H1 (cell line): Measurements from ENCODE around the gene TADA2B. TPM values are rescaled to one million over a fixed set of nuclear protein-coding genes. Genes with fewer than 3 reads are reported as not detected.

Experiments
- CTCF ChIA-PET: fragments of 300-600 bp; sonication (Branson Sonifier 250); formaldehyde crosslinking; loops from one replicate; lab custom pipeline; 2021; ENCODE audit not compliant: partially characterized antibody; lab: Charles Lee
- POLR2A ChIA-PET: fragments of 300-600 bp; sonication (Branson Sonifier 250); formaldehyde crosslinking; loops from one replicate; lab custom pipeline; 2021; ENCODE audit warnings: inconsistent platforms; ENCODE audit not compliant: partially characterized antibody; lab: Charles Lee
- DNase-seq, 2 experiments: peaks; one replicate each; pipeline versions ENCODE4 v3.0.0 to v3.0.0-alpha.2; 2010 to 2022; ENCODE audit warnings: low spot score in 2 of 2, low read depth in 1 of 2, mixed read lengths in 1 of 2
- FAIRE-seq: peaks from 2 replicates; lab custom pipeline; 2011; peaks lifted over from hg19 to GRCh38; lab: Jason Lieb, UNC
- H2AFZ ChIP-seq: 2 replicates; pipeline ENCODE4 v1.8.1; 2012; ENCODE audit warnings: low read length, inconsistent platforms
- H2AK5ac ChIP-seq: 2 replicates; pipeline ENCODE4 v1.6.1; 2013; ENCODE audit warnings: low read depth, low read length
- H2BK120ac ChIP-seq: replicated peaks from 2 replicates; pipeline ENCODE3; 2013; ENCODE audit warnings: low read depth, low read length, inconsistent platforms
- H2BK12ac ChIP-seq: 2 replicates; pipeline ENCODE4 v1.6.1; 2013; ENCODE audit warnings: low read depth, low read length
- H2BK15ac ChIP-seq: 2 replicates; pipeline ENCODE4 v1.6.1; 2013; ENCODE audit warnings: low read length
- H2BK20ac ChIP-seq: 2 replicates; pipeline ENCODE4 v1.6.1; 2013; ENCODE audit warnings: low read length
- H2BK5ac ChIP-seq: 2 replicates; pipeline ENCODE4 v1.6.1; 2013; ENCODE audit warnings: low read depth, low read length
- H3K14ac ChIP-seq: 2 replicates; pipeline ENCODE4 v1.6.1; 2013; ENCODE audit warnings: inconsistent platforms; ENCODE audit not compliant: insufficient read length
- H3K18ac ChIP-seq: 2 replicates; pipeline ENCODE4 v1.6.1; 2013; ENCODE audit warnings: low read length; ENCODE audit errors: extremely low read depth
- H3K23ac ChIP-seq: 2 replicates; pipeline ENCODE4 v1.6.1; 2013; ENCODE audit warnings: inconsistent platforms; ENCODE audit not compliant: insufficient read length
- H3K23me2 ChIP-seq: 2 replicates; pipeline ENCODE4 v1.6.1; 2013; ENCODE audit warnings: low read depth, low read length
- H3K27ac ChIP-seq: 2 replicates; pipeline ENCODE4 v1.6.1; 2011; ENCODE audit warnings: low read depth, low read length, inconsistent platforms
- H3K27me3 ChIP-seq, 4 experiments: replicated peaks in 1 of 4; 1 replicate in 1 of 4; 2 replicates in 3 of 4; pipeline versions ENCODE4 v1.6.1 to v1.8.1; 2011 to 2013; ENCODE audit warnings: low read length in 3 of 4, mild to moderate bottlenecking in 3 of 4, inconsistent platforms in 2 of 4, mixed read lengths in 2 of 4, moderate library complexity in 1 of 4; ENCODE audit not compliant: control insufficient read depth in 3 of 4, insufficient read depth in 3 of 4; ENCODE audit errors: extremely low read depth in 1 of 4
- H3K36me3 ChIP-seq, 4 experiments: 2 replicates each; pipeline versions ENCODE4 v1.6.1 to v1.8.1; 2011 to 2013; ENCODE audit warnings: mild to moderate bottlenecking in 4 of 4, low read length in 3 of 4, moderate library complexity in 2 of 4, control low read depth in 1 of 4, inconsistent platforms in 1 of 4; ENCODE audit not compliant: insufficient read depth in 4 of 4, control insufficient read depth in 2 of 4
- H3K4ac ChIP-seq: replicated peaks from 2 replicates; pipeline ENCODE3; 2013; ENCODE audit warnings: low read length, low read depth, mixed read lengths, inconsistent platforms; ENCODE audit not compliant: insufficient read length
- H3K4me1 ChIP-seq, 4 experiments: replicated peaks in 1 of 4; 1 replicate in 1 of 4; 2 replicates in 3 of 4; pipeline versions ENCODE4 v1.6.1 to v1.8.1; 2011 to 2013; ENCODE audit warnings: low read length in 3 of 4, inconsistent platforms in 2 of 4, mixed read lengths in 1 of 4; ENCODE audit not compliant: insufficient read depth in 4 of 4, control insufficient read depth in 3 of 4
- H3K4me2 ChIP-seq, 2 experiments: 2 replicates each; pipeline versions ENCODE4 v1.6.1 to v1.8.1; 2011 to 2013; ENCODE audit warnings: low read depth in 2 of 2, low read length in 2 of 2, control low read depth in 1 of 2, inconsistent platforms in 1 of 2, mild to moderate bottlenecking in 1 of 2; ENCODE audit not compliant: insufficient read depth in 1 of 2
- H3K4me3 ChIP-seq, 4 experiments: fragments of 200-600, 300-600 bp in 1 of 4; sonication (generic), shearing (Covaris generic), sonication (Bioruptor Twin) in 1 of 4; 2 replicates each; pipeline versions ENCODE4 v1.5.1 to v1.8.1; 2011 to 2016; ENCODE audit warnings: low read length in 4 of 4, low read depth in 3 of 4, control low read depth in 2 of 4, inconsistent platforms in 2 of 4, mild to moderate bottlenecking in 2 of 4, mixed read lengths in 1 of 4, moderate library complexity in 1 of 4; ENCODE audit not compliant: insufficient read depth in 2 of 4; ENCODE audit errors: extremely low read depth in 1 of 4
- H3K56ac ChIP-seq: replicated peaks from 2 replicates; pipeline ENCODE3; 2013; ENCODE audit warnings: low read depth, mild to moderate bottlenecking, mixed read lengths, low read length, inconsistent platforms; ENCODE audit not compliant: insufficient read length
- H3K79me1 ChIP-seq: 2 replicates; pipeline ENCODE4 v1.6.1; 2013; ENCODE audit warnings: low read depth, low read length, control low read depth
- H3K79me2 ChIP-seq, 2 experiments: 2 replicates each; pipeline versions ENCODE4 v1.6.1 to v1.8.1; 2012 to 2013; ENCODE audit warnings: low read length in 2 of 2, mild to moderate bottlenecking in 2 of 2, inconsistent platforms in 1 of 2; ENCODE audit not compliant: insufficient read depth in 2 of 2, control insufficient read depth in 1 of 2
- H3K9ac ChIP-seq, 4 experiments: replicated peaks in 1 of 4; 1 replicate in 1 of 4; 2 replicates in 3 of 4; pipeline versions ENCODE4 v1.6.1 to v1.8.1; 2011 to 2013; ENCODE audit warnings: low read depth in 3 of 4, low read length in 3 of 4, control low read depth in 2 of 4, mild to moderate bottlenecking in 2 of 4, moderate library complexity in 2 of 4, inconsistent platforms in 1 of 4; ENCODE audit errors: extremely low read depth in 1 of 4
- H3K9me3 ChIP-seq, 2 experiments: 2 replicates each; pipeline versions ENCODE4 v1.6.1 to v1.8.1; 2012 to 2013; ENCODE audit warnings: mild to moderate bottlenecking in 2 of 2, moderate library complexity in 2 of 2, control low read depth in 1 of 2, inconsistent platforms in 1 of 2, low read depth in 1 of 2, low read length in 1 of 2, mixed read lengths in 1 of 2; ENCODE audit not compliant: insufficient read depth in 2 of 2
- H4K20me1 ChIP-seq, 2 experiments: replicated peaks in 1 of 2; 2 replicates each; pipeline versions ENCODE3 to v1.8.1; 2011 to 2013; ENCODE audit warnings: inconsistent platforms in 2 of 2, low read length in 2 of 2, mild to moderate bottlenecking in 1 of 2; ENCODE audit not compliant: insufficient read depth in 2 of 2, control insufficient read depth in 1 of 2
- H4K5ac ChIP-seq: 2 replicates; pipeline ENCODE4 v1.6.1; 2013; ENCODE audit warnings: low read length, low read depth, mixed read lengths, inconsistent platforms; ENCODE audit not compliant: insufficient read length
- H4K8ac ChIP-seq: 2 replicates; pipeline ENCODE4 v1.8.0; 2013; ENCODE audit warnings: mild to moderate bottlenecking, moderate library complexity, low read length, inconsistent platforms; ENCODE audit not compliant: insufficient read depth; ENCODE audit errors: extremely low read depth
- H4K91ac ChIP-seq: replicated peaks from 2 replicates; pipeline ENCODE3; 2013; ENCODE audit warnings: low read length, mixed read lengths, inconsistent platforms; ENCODE audit not compliant: insufficient read length
- BACH1 ChIP-seq: IDR thresholded peaks from 2 replicates; pipeline ENCODE4 v1.6.1; 2012; ENCODE audit warnings: low read length, improper control_type of control experiment
- CHD1 ChIP-seq: IDR thresholded peaks from 2 replicates; pipeline ENCODE4 v1.6.1; 2012; ENCODE audit warnings: low read depth, low read length, improper control_type of control experiment
- GABPA ChIP-seq: IDR thresholded peaks from 2 replicates; pipeline ENCODE4 v1.6.1; 2011; ENCODE audit warnings: mild to moderate bottlenecking, low read length, moderate library complexity, borderline replicate concordance; ENCODE audit not compliant: insufficient read depth
- KDM5A ChIP-seq: fragments of 200-600 bp; IDR thresholded peaks from 2 replicates; pipeline ENCODE4 v1.7.1; 2012; ENCODE audit warnings: mild to moderate bottlenecking, low read length, inconsistent platforms, mixed read lengths
- POU5F1 ChIP-seq: IDR thresholded peaks from 2 replicates; pipeline ENCODE4 v1.6.1; 2011; ENCODE audit warnings: low read depth, mild to moderate bottlenecking, low read length, moderate library complexity
- SUZ12 ChIP-seq: fragments of 200-600 bp; sonication (generic); IDR thresholded peaks from 2 replicates; pipeline ENCODE4 v1.6.1; 2012; ENCODE audit warnings: mild to moderate bottlenecking, inconsistent platforms, low read length, moderate library complexity, mixed read lengths
- TEAD4 ChIP-seq: IDR thresholded peaks from 2 replicates; pipeline ENCODE4 v1.6.1; 2012; ENCODE audit warnings: low read depth, low read length, inconsistent platforms, mixed read lengths
- WGBS, 2 experiments: shearing (Covaris generic) in 1 of 2; methylation state at CpG; one replicate each; pipeline versions ENCODE4 v1.1.6 to v1.1.7; 2013 to 2015; ENCODE audit warnings: low lambda C conversion rate in 2 of 2, mixed read lengths in 2 of 2, inconsistent platforms in 1 of 2, low coverage in 1 of 2, missing lambda C conversion rate in 1 of 2; ENCODE audit not compliant: insufficient replicate concordance in 2 of 2, insufficient coverage in 1 of 2, insufficient read length in 1 of 2; ENCODE audit errors: extremely low coverage in 1 of 2, missing lambda C conversion rate in 1 of 2; 5-methylcytosine and 5-hydroxymethylcytosine counted together
- polyA plus RNA-seq, 7 experiments: library from polyadenylated mRNA; depleted of rRNA in 3 of 7; stranded (reverse) in 5 of 7; unstranded in 2 of 7; fragments of >200 nt in 5 of 7; fragments of 200-250 nt in 2 of 7; gene quantifications; 1 replicate in 5 of 7; 2 replicates in 1 of 7; 4 replicates in 1 of 7; pipeline versions ENCODE4 v1.2.1 to v1.2.3, GENCODE V29; 2011 to 2013; ENCODE audit warnings: missing spikeins in 2 of 7, mixed read lengths in 2 of 7
- total RNA-seq: library from RNA; stranded (reverse); fragmentation: NEBNext Ultra II Directional; extraction: Animal tissue kit (Norgen Biotek cat#: 25700); gene quantifications from 2 replicates; pipeline ENCODE4 v1.2.1, GENCODE V29; 2021

TADA2B gene
- total and polyA plus RNA-seq, 2 of the 8 experiments (the other 6 are each of a cell fraction or from before 2014, with no cell fraction given) = 5.7 to 12.1 TPM

DNA sequence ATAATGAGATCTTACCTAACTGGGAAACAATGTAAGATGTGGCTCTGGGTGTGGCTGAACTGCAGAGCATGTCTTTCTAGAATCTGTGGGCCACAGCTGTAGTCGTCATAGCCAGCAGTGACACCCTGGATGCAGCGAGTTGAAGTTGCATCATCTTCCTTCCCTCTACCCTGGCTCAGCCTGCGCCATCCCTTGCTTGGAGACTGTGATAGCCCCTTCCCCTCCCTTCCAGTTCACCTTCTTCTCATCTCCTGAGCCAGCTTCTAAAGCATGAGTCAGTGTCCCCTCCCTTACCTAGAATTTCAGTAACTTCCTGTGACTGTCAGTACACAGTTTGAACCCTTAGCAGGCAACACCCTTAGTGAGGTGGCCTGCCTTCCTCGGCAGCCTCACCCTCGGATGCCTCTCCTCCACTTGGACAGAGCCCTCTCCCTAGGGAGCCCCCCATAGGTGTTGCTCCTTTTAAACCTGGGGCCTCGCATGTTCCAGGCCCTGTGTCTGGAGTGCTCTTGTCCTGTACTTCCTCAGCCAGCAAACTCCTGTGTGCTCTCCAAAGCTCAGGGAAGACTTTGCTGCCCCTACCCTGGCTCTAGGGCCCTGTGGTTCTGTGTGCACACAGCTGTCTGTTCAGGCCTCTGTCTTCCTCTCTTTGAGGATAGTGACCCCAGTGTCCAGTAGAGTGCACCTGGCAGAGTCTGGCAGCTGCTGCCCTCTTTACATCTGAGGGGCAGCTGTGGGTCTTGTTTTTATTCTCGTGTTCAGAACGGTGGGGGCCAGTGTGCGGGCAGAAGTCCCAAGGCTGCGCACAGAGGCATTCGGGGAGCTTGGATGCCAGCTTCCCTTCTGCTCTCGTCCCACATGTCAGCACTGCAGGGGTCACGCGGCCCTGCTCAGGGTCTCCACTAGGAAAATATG lies 43.7 kb upstream of the TADA2B start:
- Histone ChIP-seq H2BK120ac (no peak overlapping the region), H3K4ac (no peak overlapping the region), H4K8ac (no peak overlapping the region; the same call in 1 of the 2 replicates), H3K4me1 (no peaks in the 10 kb centered on the region), H2BK15ac (no peak overlapping the region), H3K18ac (no peak overlapping the region), H3K27ac (no peak overlapping the region), H3K9ac (no peak overlapping the region), H3K79me1 (0 out of 2 replicates have a peak, but pooled peaks cover 2% of the 10 kb centered on the region), H2AFZ (no peak overlapping the region), H2BK20ac (no peak overlapping the region), H3K79me2 (no peaks in the 10 kb centered on the region), H3K36me3 (peaks cover 28 to 60% (median 46%) of the 10 kb centered on the region in 4 experiments), H4K91ac (no peak overlapping the region), H2BK12ac (no peak overlapping the region), H2BK5ac (no peak overlapping the region), H3K27me3 (no peaks in the 10 kb centered on the region), H3K23me2 (no peaks in the 10 kb centered on the region; the same call in 1 of the 2 replicates), H3K4me2 (no peak overlapping the region), H2AK5ac (no peak overlapping the region), H3K9me3 (no peaks in the 10 kb centered on the region), H3K4me3 (no peak overlapping the region), H3K14ac (no peak overlapping the region), H4K20me1 (peaks cover 13 to 19% of the 10 kb centered on the region in 2 experiments), H4K5ac (no peak overlapping the region), H3K56ac (no peak overlapping the region), H3K23ac (no peak overlapping the region)
- 95% methylated on average over 14 of the region's 14 CpGs; no CpG with 5 or more reads in 1 of the 2 experiments for WGBS, 2 experiments
- POLR2A ChIA-PET = interaction anchor here (1.1 to 4.3 kb wide), 3 partner anchors 11 to 90 kb away, joined by 3 to 15 read pairs (median 3); partner anchors contain the start of gene TBC1D14
- no peak for FAIRE-seq
- CTCF ChIA-PET = interaction anchor here (0.6 to 1.6 kb wide), 5 partner anchors 8 to 409 kb away, joined by 3 read pairs; no protein-coding TSS in a partner anchor
- no peak for DNase-seq
- TF ChIP-seq CHD1 (no peak), BACH1 (no peak), KDM5A (no peak), GABPA (no peak), TEAD4 (no peak), POU5F1 (no peak), SUZ12 (no peak)
